HG02763 (cell line): ENCODE data around the gene PDIK1L.

Experiments
- ATAC-seq: cut with Tn5 transposase; IDR thresholded peaks from one replicate; pipeline ENCODE4 v1.9.1; 2021; ENCODE audit warnings: mild to moderate bottlenecking, moderate library complexity; ENCODE audit not compliant: unreplicated experiment

PDIK1L gene

GRCh38 chr1:26111530-26112406 is at the start of gene PDIK1L:
TSS of gene PDIK1L (plus strand) at chr1:26111824. CDS start at chr1:26114309, 2,485 bp downstream.
- ATAC-seq = peak; percentile 73

GRCh38 chr1:26064553-26064952 is 47.1 kb upstream of the PDIK1L start:
- ATAC-seq = no peak

- no peak for ATAC-seq
Measured at GRCh38 chr1:26066160-26066559, 45.5 kb upstream of the PDIK1L start.

GRCh38 chr1:26066857-26067256 is 44.8 kb upstream of the PDIK1L start:
- ATAC-seq = no peak

- ATAC-seq = no peak
Measured at GRCh38 chr1:26067432-26067911, 44.2 kb upstream of the PDIK1L start, which contains the start of gene TRIM63. TSS of gene TRIM63 (minus strand) at chr1:26067630. CDS start at chr1:26067494, 136 bp downstream.

- ATAC-seq = no peak
Measured at GRCh38 chr1:26069941-26070295, 41.7 kb upstream of the PDIK1L start.

- ATAC-seq = no peak
Measured at GRCh38 chr1:26070296-26070962, 41.2 kb upstream of the PDIK1L start.

- no peak for ATAC-seq
Measured at GRCh38 chr1:26070963-26071342, 40.7 kb upstream of the PDIK1L start.

GRCh38 chr1:26072305-26072704 is 39.3 kb upstream of the PDIK1L start:
- ATAC-seq = no peak

- ATAC-seq = no peak
Measured at GRCh38 chr1:26075421-26076144, 36.0 kb upstream of the PDIK1L start.

GRCh38 chr1:26077524-26077923 is 34.1 kb upstream of the PDIK1L start:
- ATAC-seq = no peak

- ATAC-seq = no peak
Measured at GRCh38 chr1:26078286-26079177, 33.1 kb upstream of the PDIK1L start.

- no peak for ATAC-seq
Measured at GRCh38 chr1:26079178-26079563, 32.5 kb upstream of the PDIK1L start.

GRCh38 chr1:26079960-26080814 is 31.4 kb upstream of the PDIK1L start:
- no peak for ATAC-seq

GRCh38 chr1:26081267-26082019 is 30.2 kb upstream of the PDIK1L start:
- ATAC-seq = no peak

- ATAC-seq = no peak
Measured at GRCh38 chr1:26082020-26082350, 29.6 kb upstream of the PDIK1L start.

- ATAC-seq = no peak
Measured at GRCh38 chr1:26083208-26083607, 28.4 kb upstream of the PDIK1L start.

GRCh38 chr1:26084091-26084561 is 27.5 kb upstream of the PDIK1L start:
- ATAC-seq = no peak

- no peak for ATAC-seq
Measured at GRCh38 chr1:26084844-26085243, 26.8 kb upstream of the PDIK1L start.
